H1 (cell line): ENCODE data around the gene CSGALNACT2. TPM values are rescaled to one million over a fixed set of nuclear protein-coding genes. Genes with fewer than 3 reads are reported as not detected.

Experiments
- CTCF ChIA-PET: fragments of 300-600 bp; sonication (Branson Sonifier 250); formaldehyde crosslinking; loops from one replicate; lab custom pipeline; 2021; ENCODE audit not compliant: partially characterized antibody; lab: Charles Lee
- POLR2A ChIA-PET: fragments of 300-600 bp; sonication (Branson Sonifier 250); formaldehyde crosslinking; loops from one replicate; lab custom pipeline; 2021; ENCODE audit warnings: inconsistent platforms; ENCODE audit not compliant: partially characterized antibody; lab: Charles Lee
- DNase-seq, 2 experiments: peaks; one replicate each; pipeline versions ENCODE4 v3.0.0 to v3.0.0-alpha.2; 2010 to 2022; ENCODE audit warnings: low spot score in 2 of 2, low read depth in 1 of 2, mixed read lengths in 1 of 2
- FAIRE-seq: peaks from 2 replicates; lab custom pipeline; 2011; peaks lifted over from hg19 to GRCh38; lab: Jason Lieb, UNC
- H2AFZ ChIP-seq: 2 replicates; pipeline ENCODE4 v1.8.1; 2012; ENCODE audit warnings: low read length, inconsistent platforms
- H2AK5ac ChIP-seq: 2 replicates; pipeline ENCODE4 v1.6.1; 2013; ENCODE audit warnings: low read depth, low read length
- H2BK120ac ChIP-seq: replicated peaks from 2 replicates; pipeline ENCODE3; 2013; ENCODE audit warnings: low read depth, low read length, inconsistent platforms
- H2BK12ac ChIP-seq: 2 replicates; pipeline ENCODE4 v1.6.1; 2013; ENCODE audit warnings: low read depth, low read length
- H2BK15ac ChIP-seq: 2 replicates; pipeline ENCODE4 v1.6.1; 2013; ENCODE audit warnings: low read length
- H2BK20ac ChIP-seq: 2 replicates; pipeline ENCODE4 v1.6.1; 2013; ENCODE audit warnings: low read length
- H2BK5ac ChIP-seq: 2 replicates; pipeline ENCODE4 v1.6.1; 2013; ENCODE audit warnings: low read depth, low read length
- H3K14ac ChIP-seq: 2 replicates; pipeline ENCODE4 v1.6.1; 2013; ENCODE audit warnings: inconsistent platforms; ENCODE audit not compliant: insufficient read length
- H3K18ac ChIP-seq: 2 replicates; pipeline ENCODE4 v1.6.1; 2013; ENCODE audit warnings: low read length; ENCODE audit errors: extremely low read depth
- H3K23ac ChIP-seq: 2 replicates; pipeline ENCODE4 v1.6.1; 2013; ENCODE audit warnings: inconsistent platforms; ENCODE audit not compliant: insufficient read length
- H3K23me2 ChIP-seq: 2 replicates; pipeline ENCODE4 v1.6.1; 2013; ENCODE audit warnings: low read depth, low read length
- H3K27ac ChIP-seq: 2 replicates; pipeline ENCODE4 v1.6.1; 2011; ENCODE audit warnings: low read depth, low read length, inconsistent platforms
- H3K27me3 ChIP-seq, 4 experiments: replicated peaks in 1 of 4; 1 replicate in 1 of 4; 2 replicates in 3 of 4; pipeline versions ENCODE4 v1.6.1 to v1.8.1; 2011 to 2013; ENCODE audit warnings: low read length in 3 of 4, mild to moderate bottlenecking in 3 of 4, inconsistent platforms in 2 of 4, mixed read lengths in 2 of 4, moderate library complexity in 1 of 4; ENCODE audit not compliant: control insufficient read depth in 3 of 4, insufficient read depth in 3 of 4; ENCODE audit errors: extremely low read depth in 1 of 4
- H3K36me3 ChIP-seq, 4 experiments: 2 replicates each; pipeline versions ENCODE4 v1.6.1 to v1.8.1; 2011 to 2013; ENCODE audit warnings: mild to moderate bottlenecking in 4 of 4, low read length in 3 of 4, moderate library complexity in 2 of 4, control low read depth in 1 of 4, inconsistent platforms in 1 of 4; ENCODE audit not compliant: insufficient read depth in 4 of 4, control insufficient read depth in 2 of 4
- H3K4ac ChIP-seq: replicated peaks from 2 replicates; pipeline ENCODE3; 2013; ENCODE audit warnings: low read length, low read depth, mixed read lengths, inconsistent platforms; ENCODE audit not compliant: insufficient read length
- H3K4me1 ChIP-seq, 4 experiments: replicated peaks in 1 of 4; 1 replicate in 1 of 4; 2 replicates in 3 of 4; pipeline versions ENCODE4 v1.6.1 to v1.8.1; 2011 to 2013; ENCODE audit warnings: low read length in 3 of 4, inconsistent platforms in 2 of 4, mixed read lengths in 1 of 4; ENCODE audit not compliant: insufficient read depth in 4 of 4, control insufficient read depth in 3 of 4
- H3K4me2 ChIP-seq, 2 experiments: 2 replicates each; pipeline versions ENCODE4 v1.6.1 to v1.8.1; 2011 to 2013; ENCODE audit warnings: low read depth in 2 of 2, low read length in 2 of 2, control low read depth in 1 of 2, inconsistent platforms in 1 of 2, mild to moderate bottlenecking in 1 of 2; ENCODE audit not compliant: insufficient read depth in 1 of 2
- H3K4me3 ChIP-seq, 4 experiments: fragments of 200-600, 300-600 bp in 1 of 4; sonication (generic), shearing (Covaris generic), sonication (Bioruptor Twin) in 1 of 4; 2 replicates each; pipeline versions ENCODE4 v1.5.1 to v1.8.1; 2011 to 2016; ENCODE audit warnings: low read length in 4 of 4, low read depth in 3 of 4, control low read depth in 2 of 4, inconsistent platforms in 2 of 4, mild to moderate bottlenecking in 2 of 4, mixed read lengths in 1 of 4, moderate library complexity in 1 of 4; ENCODE audit not compliant: insufficient read depth in 2 of 4; ENCODE audit errors: extremely low read depth in 1 of 4
- H3K56ac ChIP-seq: replicated peaks from 2 replicates; pipeline ENCODE3; 2013; ENCODE audit warnings: low read depth, mild to moderate bottlenecking, mixed read lengths, low read length, inconsistent platforms; ENCODE audit not compliant: insufficient read length
- H3K79me1 ChIP-seq: 2 replicates; pipeline ENCODE4 v1.6.1; 2013; ENCODE audit warnings: low read depth, low read length, control low read depth
- H3K79me2 ChIP-seq, 2 experiments: 2 replicates each; pipeline versions ENCODE4 v1.6.1 to v1.8.1; 2012 to 2013; ENCODE audit warnings: low read length in 2 of 2, mild to moderate bottlenecking in 2 of 2, inconsistent platforms in 1 of 2; ENCODE audit not compliant: insufficient read depth in 2 of 2, control insufficient read depth in 1 of 2
- H3K9ac ChIP-seq, 4 experiments: replicated peaks in 1 of 4; 1 replicate in 1 of 4; 2 replicates in 3 of 4; pipeline versions ENCODE4 v1.6.1 to v1.8.1; 2011 to 2013; ENCODE audit warnings: low read depth in 3 of 4, low read length in 3 of 4, control low read depth in 2 of 4, mild to moderate bottlenecking in 2 of 4, moderate library complexity in 2 of 4, inconsistent platforms in 1 of 4; ENCODE audit errors: extremely low read depth in 1 of 4
- H3K9me3 ChIP-seq, 2 experiments: 2 replicates each; pipeline versions ENCODE4 v1.6.1 to v1.8.1; 2012 to 2013; ENCODE audit warnings: mild to moderate bottlenecking in 2 of 2, moderate library complexity in 2 of 2, control low read depth in 1 of 2, inconsistent platforms in 1 of 2, low read depth in 1 of 2, low read length in 1 of 2, mixed read lengths in 1 of 2; ENCODE audit not compliant: insufficient read depth in 2 of 2
- H4K20me1 ChIP-seq, 2 experiments: replicated peaks in 1 of 2; 2 replicates each; pipeline versions ENCODE3 to v1.8.1; 2011 to 2013; ENCODE audit warnings: inconsistent platforms in 2 of 2, low read length in 2 of 2, mild to moderate bottlenecking in 1 of 2; ENCODE audit not compliant: insufficient read depth in 2 of 2, control insufficient read depth in 1 of 2
- H4K5ac ChIP-seq: 2 replicates; pipeline ENCODE4 v1.6.1; 2013; ENCODE audit warnings: low read length, low read depth, mixed read lengths, inconsistent platforms; ENCODE audit not compliant: insufficient read length
- H4K8ac ChIP-seq: 2 replicates; pipeline ENCODE4 v1.8.0; 2013; ENCODE audit warnings: mild to moderate bottlenecking, moderate library complexity, low read length, inconsistent platforms; ENCODE audit not compliant: insufficient read depth; ENCODE audit errors: extremely low read depth
- H4K91ac ChIP-seq: replicated peaks from 2 replicates; pipeline ENCODE3; 2013; ENCODE audit warnings: low read length, mixed read lengths, inconsistent platforms; ENCODE audit not compliant: insufficient read length
- BRCA1 ChIP-seq: IDR thresholded peaks from 2 replicates; pipeline ENCODE4 v1.6.1; 2012; ENCODE audit warnings: low read depth, low read length, improper control_type of control experiment
- EGR1 ChIP-seq: IDR thresholded peaks from 2 replicates; pipeline ENCODE4 v1.6.1; 2011; ENCODE audit warnings: low read depth, low read length, borderline replicate concordance
- EP300 ChIP-seq, 2 experiments: IDR thresholded peaks; 1 replicate in 1 of 2; 2 replicates in 1 of 2; pipeline ENCODE4 v1.6.1; 2011 to 2012; ENCODE audit warnings: low read depth in 2 of 2, low read length in 2 of 2, mild to moderate bottlenecking in 2 of 2, borderline replicate concordance in 1 of 2, inconsistent platforms in 1 of 2, moderate library complexity in 1 of 2
- GTF2F1 ChIP-seq: IDR thresholded peaks from 2 replicates; pipeline ENCODE4 v1.6.1; 2012; ENCODE audit warnings: low read depth, low read length, improper control_type of control experiment, borderline replicate concordance
- NRF1 ChIP-seq: IDR thresholded peaks from 2 replicates; pipeline ENCODE4 v1.6.1; 2011; ENCODE audit warnings: mild to moderate bottlenecking, low read depth, low read length, improper control_type of control experiment
- RFX5 ChIP-seq: IDR thresholded peaks from 2 replicates; pipeline ENCODE4 v1.6.1; 2011; ENCODE audit warnings: low read depth, low read length, improper control_type of control experiment, borderline replicate concordance
- TCF12 ChIP-seq: IDR thresholded peaks from 2 replicates; pipeline ENCODE4 v1.6.1; 2011; ENCODE audit warnings: low read depth, mild to moderate bottlenecking, low read length
- WGBS, 2 experiments: shearing (Covaris generic) in 1 of 2; methylation state at CpG; one replicate each; pipeline versions ENCODE4 v1.1.6 to v1.1.7; 2013 to 2015; ENCODE audit warnings: low lambda C conversion rate in 2 of 2, mixed read lengths in 2 of 2, inconsistent platforms in 1 of 2, low coverage in 1 of 2, missing lambda C conversion rate in 1 of 2; ENCODE audit not compliant: insufficient replicate concordance in 2 of 2, insufficient coverage in 1 of 2, insufficient read length in 1 of 2; ENCODE audit errors: extremely low coverage in 1 of 2, missing lambda C conversion rate in 1 of 2; 5-methylcytosine and 5-hydroxymethylcytosine counted together
- polyA plus RNA-seq, 7 experiments: library from polyadenylated mRNA; depleted of rRNA in 3 of 7; stranded (reverse) in 5 of 7; unstranded in 2 of 7; fragments of >200 nt in 5 of 7; fragments of 200-250 nt in 2 of 7; gene quantifications; 1 replicate in 5 of 7; 2 replicates in 1 of 7; 4 replicates in 1 of 7; pipeline versions ENCODE4 v1.2.1 to v1.2.3, GENCODE V29; 2011 to 2013; ENCODE audit warnings: missing spikeins in 2 of 7, mixed read lengths in 2 of 7
- total RNA-seq: library from RNA; stranded (reverse); fragmentation: NEBNext Ultra II Directional; extraction: Animal tissue kit (Norgen Biotek cat#: 25700); gene quantifications from 2 replicates; pipeline ENCODE4 v1.2.1, GENCODE V29; 2021

The CSGALNACT2 gene
- total and polyA plus RNA-seq, 2 of the 8 experiments (the other 6 are each of a cell fraction or from before 2014, with no cell fraction given) = 2.6 to 5.3 TPM

GRCh38 chr10:43177595-43177994, 39.4 kb downstream of the CSGALNACT2 start:
- H3K27me3 ChIP-seq = no peaks in the 10 kb centered on the region
- no peak overlapping the region for H2AFZ ChIP-seq
- H3K27ac ChIP-seq = no peak overlapping the region
- no peak overlapping the region for H3K4me3 ChIP-seq
- DNase-seq = no peak
- no peaks in the 10 kb centered on the region for H3K4me1 ChIP-seq
- no peak overlapping the region for H4K8ac ChIP-seq
- H4K91ac ChIP-seq = no peak overlapping the region
- CTCF ChIA-PET = no interaction called here
- no peak overlapping the region for H4K5ac ChIP-seq
- H2AK5ac ChIP-seq = no peak overlapping the region
- 92% methylated on average over 1 of the region's 1 CpG; no CpG with 5 or more reads in 1 of the 2 experiments for WGBS, 2 experiments
- no peak overlapping the region for H2BK15ac ChIP-seq
- H3K4me2 ChIP-seq = no peak overlapping the region
- no peak overlapping the region for H3K14ac ChIP-seq
- peaks cover 0 to 2% (median 0%) of the 10 kb centered on the region in 4 experiments; a peak in 2 of 8 replicates for H3K36me3 ChIP-seq
- no peaks in the 10 kb centered on the region; the same call in 1 of the 2 replicates for H3K23me2 ChIP-seq
- POLR2A ChIA-PET = no interaction called here
- H3K79me1 ChIP-seq = no peaks in the 10 kb centered on the region
- no peak overlapping the region for H2BK5ac ChIP-seq
- no peaks in the 10 kb centered on the region for H3K79me2 ChIP-seq
- H3K9ac ChIP-seq = no peak overlapping the region
- no peak overlapping the region for H3K23ac ChIP-seq
- no peak overlapping the region for H2BK120ac ChIP-seq
- no peak overlapping the region for H3K56ac ChIP-seq
- peaks cover 0 to 5% of the 10 kb centered on the region in 2 experiments for H4K20me1 ChIP-seq
- no peak overlapping the region for H3K4ac ChIP-seq
- no peak overlapping the region for H2BK20ac ChIP-seq
- no peak for FAIRE-seq
- H3K18ac ChIP-seq = no peak overlapping the region
- TF ChIP-seq RFX5 (no peak), EGR1 (no peak), TCF12 (no peak), GTF2F1 (no peak), BRCA1 (no peak), EP300 (IDR thresholded peaks at IDR 0.05; ENCODE audit: borderline replicate concordance in 1 of 2, low read depth in 2 of 2, low read length in 2 of 2) (no peak), NRF1 (no peak)
- TF ChIP-seq, all 59 proteins: peak for 0
- Histone ChIP-seq H3K9me3 (no peaks in the 10 kb centered on the region), H2BK12ac (no peak overlapping the region)
